GM23338 (cell line): ENCODE measurements around the gene NAT14. TPM values are rescaled to one million over a fixed set of nuclear protein-coding genes. Genes with fewer than 3 reads are reported as not detected.

Source experiments
- ATAC-seq: fragments of 200-7000 bp; cut with Tn5 transposase; 3 replicates; pipeline ENCODE4 v1.9.1; 2020
- DNase-seq: peaks from one replicate; pipeline ENCODE4 v3.0.0-alpha.2; 2015; ENCODE audit warnings: low spot score
- H2AFZ ChIP-seq: fragments of 200-600 bp; sonication (generic); 2 replicates; pipeline ENCODE4 v1.8.0; 2016; ENCODE audit warnings: antibody characterized with exemption, mild to moderate bottlenecking, moderate library complexity
- H3F3A ChIP-seq: fragments of 200-600 bp; sonication (generic); replicated peaks from 2 replicates; pipeline ENCODE4 v1.8.0; 2017; ENCODE audit warnings: antibody characterized with exemption, mixed run types, low read depth
- H3K27ac ChIP-seq: fragments of 200-600 bp; sonication (generic); 2 replicates; pipeline ENCODE4 v1.6.1; 2016; ENCODE audit warnings: low read depth
- H3K27me3 ChIP-seq: fragments of 200-600 bp; sonication (generic); 2 replicates; pipeline ENCODE4 v1.8.0; 2016; ENCODE audit warnings: mild to moderate bottlenecking, mixed run types, moderate library complexity; ENCODE audit not compliant: insufficient read depth
- H3K36me3 ChIP-seq: fragments of 200-600 bp; sonication (generic); 2 replicates; pipeline ENCODE4 v1.8.0; 2016; ENCODE audit warnings: mild to moderate bottlenecking; ENCODE audit not compliant: insufficient read depth
- H3K4me1 ChIP-seq: fragments of 200-600 bp; sonication (generic); 2 replicates; pipeline ENCODE4 v1.8.0; 2016; ENCODE audit warnings: mild to moderate bottlenecking, moderate library complexity; ENCODE audit not compliant: insufficient read depth
- H3K4me2 ChIP-seq: fragments of 200-600 bp; sonication (generic); 2 replicates; pipeline ENCODE4 v1.7.1; 2017; ENCODE audit warnings: mixed run types
- H3K4me3 ChIP-seq: fragments of 200-600 bp; sonication (generic); 2 replicates; pipeline ENCODE4 v1.6.1; 2016; ENCODE audit warnings: mixed run types
- H3K79me2 ChIP-seq: fragments of 200-600 bp; sonication (generic); replicated peaks from 2 replicates; pipeline ENCODE4 v1.8.0; 2017; ENCODE audit warnings: mild to moderate bottlenecking; ENCODE audit not compliant: insufficient read depth
- H3K9me2 ChIP-seq: fragments of 200-600 bp; sonication (generic); 2 replicates; pipeline ENCODE4 v1.8.0; 2017; ENCODE audit not compliant: insufficient read depth
- H4K20me1 ChIP-seq: fragments of 200-600 bp; sonication (generic); replicated peaks from 2 replicates; pipeline ENCODE4 v1.8.0; 2017; ENCODE audit warnings: mild to moderate bottlenecking; ENCODE audit not compliant: insufficient read depth
- H3K27ac Mint-ChIP-seq: 2 replicates; pipeline ENCODE4 v1.8.0; 2020; ENCODE audit warnings: inconsistent platforms, mild to moderate bottlenecking, moderate library complexity, mixed read lengths
- H3K27me3 Mint-ChIP-seq: 3 replicates; pipeline ENCODE4 v1.8.0; 2022; ENCODE audit warnings: low read depth, mild to moderate bottlenecking, moderate library complexity, mixed read lengths, inconsistent platforms; ENCODE audit not compliant: insufficient read depth, poor library complexity
- H3K36me3 Mint-ChIP-seq: 3 replicates; pipeline ENCODE4 v1.8.0; 2021; ENCODE audit warnings: low read depth, mild to moderate bottlenecking, inconsistent platforms, moderate library complexity, mixed read lengths
- H3K4me1 Mint-ChIP-seq: 3 replicates; pipeline ENCODE4 v1.8.0; 2020; ENCODE audit warnings: mild to moderate bottlenecking, inconsistent platforms, mixed read lengths
- H3K4me3 Mint-ChIP-seq: 3 replicates; pipeline ENCODE4 v1.8.0; 2021; ENCODE audit warnings: moderate library complexity, mild to moderate bottlenecking, inconsistent platforms, mixed read lengths
- H3K9me3 Mint-ChIP-seq: 3 replicates; pipeline ENCODE4 v1.8.0; 2020; ENCODE audit warnings: moderate library complexity, mild to moderate bottlenecking, inconsistent platforms, mixed read lengths
- CREB1 ChIP-seq: fragments of 250-450 bp; sonication (Bioruptor Pico); IDR thresholded peaks from 2 replicates; pipeline ENCODE4 v1.5.0; 2020; ENCODE audit warnings: low read depth, mild to moderate bottlenecking, moderate library complexity
- EZH2 ChIP-seq: fragments of 200-600 bp; sonication (generic); IDR thresholded peaks from one replicate; pipeline ENCODE4 v1.8.0; 2017; ENCODE audit warnings: antibody characterized with exemption, mild to moderate bottlenecking, low read depth; ENCODE audit not compliant: unreplicated experiment
- EZH2phosphoT487 ChIP-seq: fragments of 200-600 bp; sonication (generic); IDR thresholded peaks from one replicate; pipeline ENCODE4 v1.8.1; 2018; ENCODE audit warnings: antibody characterized with exemption; ENCODE audit not compliant: unreplicated experiment
- NANOG ChIP-seq: IDR thresholded peaks from 2 replicates; pipeline ENCODE4 v1.6.1; 2016; ENCODE audit warnings: antibody characterized with exemption, borderline replicate concordance
- POLR2AphosphoS5 ChIP-seq: IDR thresholded peaks from 2 replicates; pipeline ENCODE4 v1.6.1; 2016; ENCODE audit warnings: antibody characterized with exemption, low read depth
- STAT1 ChIP-seq: IDR thresholded peaks from one replicate; pipeline ENCODE4 v1.6.1; 2016; ENCODE audit warnings: antibody characterized with exemption; ENCODE audit not compliant: unreplicated experiment
- ZNF114 ChIP-seq: fragments of 250-450 bp; sonication (Bioruptor Pico); IDR thresholded peaks from 2 replicates; pipeline ENCODE4 v1.5.0; 2020; ENCODE audit warnings: mild to moderate bottlenecking, moderate library complexity
- polyA plus RNA-seq: library from polyadenylated mRNA; unstranded; fragments of >200 nt; fragmentation: Nextera tagmentation; extraction: Ambion mirVana; gene quantifications from 2 replicates; pipeline ENCODE4 v1.2.1, GENCODE V29; 2016
- total RNA-seq: library from RNA; depleted of rRNA; stranded (reverse); fragments of >200 nt; shearing (Covaris generic); gene quantifications from 2 replicates; pipeline ENCODE4 v1.2.3, GENCODE V29; 2014
- TF ChIP-seq, protein P1 (sequence below), 2 experiments: fragments of 200-600 bp in 1 of 2; sonication (generic) in 1 of 2; conservative IDR thresholded peaks; 2 replicates each; pipeline versions ENCODE4 v1.5.1 to v1.6.1; 2016 to 2017; ENCODE audit warnings: antibody characterized with exemption in 2 of 2, low read depth in 2 of 2, mild to moderate bottlenecking in 2 of 2, moderate library complexity in 1 of 2
- TF ChIP-seq, protein P2 (sequence below): IDR thresholded peaks from one replicate; pipeline ENCODE4 v1.6.1; 2018; ENCODE audit warnings: antibody characterized with exemption; ENCODE audit not compliant: unreplicated experiment
- TF ChIP-seq, protein P3 (sequence below): fragments of 250-450 bp; sonication (Bioruptor Pico); IDR thresholded peaks from 2 replicates; pipeline ENCODE4 v1.5.0; 2020; ENCODE audit warnings: mild to moderate bottlenecking, moderate library complexity
- TF ChIP-seq, protein P4 (sequence below): IDR thresholded peaks from 2 replicates; pipeline ENCODE4 v1.6.1; 2016; ENCODE audit warnings: antibody characterized with exemption

Gene NAT14
- total and polyA plus RNA-seq, 2 experiments from 2014 or later, result 27.8 to 39.6 TPM

DNA sequence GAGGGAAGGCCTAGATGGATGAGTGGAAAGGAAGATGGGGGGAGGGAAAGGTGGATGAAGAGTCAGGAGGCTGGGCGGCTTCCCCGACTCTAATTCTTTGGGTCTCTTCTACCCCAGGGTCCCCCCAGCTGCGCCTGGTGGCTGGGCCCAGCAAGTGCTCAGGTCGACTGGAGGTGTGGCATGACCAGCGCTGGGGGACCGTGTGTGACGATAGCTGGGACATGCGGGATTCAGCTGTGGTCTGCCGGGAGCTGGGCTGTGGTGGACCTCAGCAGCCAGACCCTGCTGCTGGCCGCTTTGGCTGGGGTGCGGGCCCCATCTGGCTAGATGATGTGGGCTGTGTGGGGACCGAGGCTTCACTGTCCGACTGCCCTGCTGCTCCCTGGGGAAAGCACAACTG lies 12.8 kb downstream of the NAT14 start:
- Mint-ChIP-seq H3K4me3 (no peak overlapping the region), H3K27ac (no peak overlapping the region), H3K9me3 (peaks cover 11% of the 10 kb centered on the region), H3K27me3 (peaks cover 18% of the 10 kb centered on the region), H3K36me3 (peaks cover 7% of the 10 kb centered on the region; the same call in 1 of the 3 replicates), H3K4me1 (peaks cover 13% of the 10 kb centered on the region)
- no peaks in the 10 kb centered on the region for H3K79me2 ChIP-seq
- no peak overlapping the region for H3K4me3 ChIP-seq
- H3F3A ChIP-seq, result no peaks in the 10 kb centered on the region
- H3K9me2 ChIP-seq, result no peaks in the 10 kb centered on the region
- H4K20me1 ChIP-seq, result no peaks in the 10 kb centered on the region
- DNase-seq, result no peak
- H3K27me3 ChIP-seq, result peaks cover 12% of the 10 kb centered on the region
- ATAC-seq, result no peak
- H2AFZ ChIP-seq, result no peak overlapping the region
- TF ChIP-seq STAT1 (no peak), EZH2 (no peak), ZNF114 (CRISPR knock-in tag) (no peak), EZH2phosphoT487 (no peak), POLR2AphosphoS5 (no peak), NANOG (no peak), CREB1 (CRISPR knock-in tag) (no peak)
- TF ChIP-seq, protein P1, sequence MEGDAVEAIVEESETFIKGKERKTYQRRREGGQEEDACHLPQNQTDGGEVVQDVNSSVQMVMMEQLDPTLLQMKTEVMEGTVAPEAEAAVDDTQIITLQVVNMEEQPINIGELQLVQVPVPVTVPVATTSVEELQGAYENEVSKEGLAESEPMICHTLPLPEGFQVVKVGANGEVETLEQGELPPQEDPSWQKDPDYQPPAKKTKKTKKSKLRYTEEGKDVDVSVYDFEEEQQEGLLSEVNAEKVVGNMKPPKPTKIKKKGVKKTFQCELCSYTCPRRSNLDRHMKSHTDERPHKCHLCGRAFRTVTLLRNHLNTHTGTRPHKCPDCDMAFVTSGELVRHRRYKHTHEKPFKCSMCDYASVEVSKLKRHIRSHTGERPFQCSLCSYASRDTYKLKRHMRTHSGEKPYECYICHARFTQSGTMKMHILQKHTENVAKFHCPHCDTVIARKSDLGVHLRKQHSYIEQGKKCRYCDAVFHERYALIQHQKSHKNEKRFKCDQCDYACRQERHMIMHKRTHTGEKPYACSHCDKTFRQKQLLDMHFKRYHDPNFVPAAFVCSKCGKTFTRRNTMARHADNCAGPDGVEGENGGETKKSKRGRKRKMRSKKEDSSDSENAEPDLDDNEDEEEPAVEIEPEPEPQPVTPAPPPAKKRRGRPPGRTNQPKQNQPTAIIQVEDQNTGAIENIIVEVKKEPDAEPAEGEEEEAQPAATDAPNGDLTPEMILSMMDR (conservative IDR thresholded peaks at IDR 0.05; ENCODE audit: low read depth in 2 of 2), result no peak
- TF ChIP-seq, protein P2, sequence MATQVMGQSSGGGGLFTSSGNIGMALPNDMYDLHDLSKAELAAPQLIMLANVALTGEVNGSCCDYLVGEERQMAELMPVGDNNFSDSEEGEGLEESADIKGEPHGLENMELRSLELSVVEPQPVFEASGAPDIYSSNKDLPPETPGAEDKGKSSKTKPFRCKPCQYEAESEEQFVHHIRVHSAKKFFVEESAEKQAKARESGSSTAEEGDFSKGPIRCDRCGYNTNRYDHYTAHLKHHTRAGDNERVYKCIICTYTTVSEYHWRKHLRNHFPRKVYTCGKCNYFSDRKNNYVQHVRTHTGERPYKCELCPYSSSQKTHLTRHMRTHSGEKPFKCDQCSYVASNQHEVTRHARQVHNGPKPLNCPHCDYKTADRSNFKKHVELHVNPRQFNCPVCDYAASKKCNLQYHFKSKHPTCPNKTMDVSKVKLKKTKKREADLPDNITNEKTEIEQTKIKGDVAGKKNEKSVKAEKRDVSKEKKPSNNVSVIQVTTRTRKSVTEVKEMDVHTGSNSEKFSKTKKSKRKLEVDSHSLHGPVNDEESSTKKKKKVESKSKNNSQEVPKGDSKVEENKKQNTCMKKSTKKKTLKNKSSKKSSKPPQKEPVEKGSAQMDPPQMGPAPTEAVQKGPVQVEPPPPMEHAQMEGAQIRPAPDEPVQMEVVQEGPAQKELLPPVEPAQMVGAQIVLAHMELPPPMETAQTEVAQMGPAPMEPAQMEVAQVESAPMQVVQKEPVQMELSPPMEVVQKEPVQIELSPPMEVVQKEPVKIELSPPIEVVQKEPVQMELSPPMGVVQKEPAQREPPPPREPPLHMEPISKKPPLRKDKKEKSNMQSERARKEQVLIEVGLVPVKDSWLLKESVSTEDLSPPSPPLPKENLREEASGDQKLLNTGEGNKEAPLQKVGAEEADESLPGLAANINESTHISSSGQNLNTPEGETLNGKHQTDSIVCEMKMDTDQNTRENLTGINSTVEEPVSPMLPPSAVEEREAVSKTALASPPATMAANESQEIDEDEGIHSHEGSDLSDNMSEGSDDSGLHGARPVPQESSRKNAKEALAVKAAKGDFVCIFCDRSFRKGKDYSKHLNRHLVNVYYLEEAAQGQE, result no peak
- TF ChIP-seq, protein P3, sequence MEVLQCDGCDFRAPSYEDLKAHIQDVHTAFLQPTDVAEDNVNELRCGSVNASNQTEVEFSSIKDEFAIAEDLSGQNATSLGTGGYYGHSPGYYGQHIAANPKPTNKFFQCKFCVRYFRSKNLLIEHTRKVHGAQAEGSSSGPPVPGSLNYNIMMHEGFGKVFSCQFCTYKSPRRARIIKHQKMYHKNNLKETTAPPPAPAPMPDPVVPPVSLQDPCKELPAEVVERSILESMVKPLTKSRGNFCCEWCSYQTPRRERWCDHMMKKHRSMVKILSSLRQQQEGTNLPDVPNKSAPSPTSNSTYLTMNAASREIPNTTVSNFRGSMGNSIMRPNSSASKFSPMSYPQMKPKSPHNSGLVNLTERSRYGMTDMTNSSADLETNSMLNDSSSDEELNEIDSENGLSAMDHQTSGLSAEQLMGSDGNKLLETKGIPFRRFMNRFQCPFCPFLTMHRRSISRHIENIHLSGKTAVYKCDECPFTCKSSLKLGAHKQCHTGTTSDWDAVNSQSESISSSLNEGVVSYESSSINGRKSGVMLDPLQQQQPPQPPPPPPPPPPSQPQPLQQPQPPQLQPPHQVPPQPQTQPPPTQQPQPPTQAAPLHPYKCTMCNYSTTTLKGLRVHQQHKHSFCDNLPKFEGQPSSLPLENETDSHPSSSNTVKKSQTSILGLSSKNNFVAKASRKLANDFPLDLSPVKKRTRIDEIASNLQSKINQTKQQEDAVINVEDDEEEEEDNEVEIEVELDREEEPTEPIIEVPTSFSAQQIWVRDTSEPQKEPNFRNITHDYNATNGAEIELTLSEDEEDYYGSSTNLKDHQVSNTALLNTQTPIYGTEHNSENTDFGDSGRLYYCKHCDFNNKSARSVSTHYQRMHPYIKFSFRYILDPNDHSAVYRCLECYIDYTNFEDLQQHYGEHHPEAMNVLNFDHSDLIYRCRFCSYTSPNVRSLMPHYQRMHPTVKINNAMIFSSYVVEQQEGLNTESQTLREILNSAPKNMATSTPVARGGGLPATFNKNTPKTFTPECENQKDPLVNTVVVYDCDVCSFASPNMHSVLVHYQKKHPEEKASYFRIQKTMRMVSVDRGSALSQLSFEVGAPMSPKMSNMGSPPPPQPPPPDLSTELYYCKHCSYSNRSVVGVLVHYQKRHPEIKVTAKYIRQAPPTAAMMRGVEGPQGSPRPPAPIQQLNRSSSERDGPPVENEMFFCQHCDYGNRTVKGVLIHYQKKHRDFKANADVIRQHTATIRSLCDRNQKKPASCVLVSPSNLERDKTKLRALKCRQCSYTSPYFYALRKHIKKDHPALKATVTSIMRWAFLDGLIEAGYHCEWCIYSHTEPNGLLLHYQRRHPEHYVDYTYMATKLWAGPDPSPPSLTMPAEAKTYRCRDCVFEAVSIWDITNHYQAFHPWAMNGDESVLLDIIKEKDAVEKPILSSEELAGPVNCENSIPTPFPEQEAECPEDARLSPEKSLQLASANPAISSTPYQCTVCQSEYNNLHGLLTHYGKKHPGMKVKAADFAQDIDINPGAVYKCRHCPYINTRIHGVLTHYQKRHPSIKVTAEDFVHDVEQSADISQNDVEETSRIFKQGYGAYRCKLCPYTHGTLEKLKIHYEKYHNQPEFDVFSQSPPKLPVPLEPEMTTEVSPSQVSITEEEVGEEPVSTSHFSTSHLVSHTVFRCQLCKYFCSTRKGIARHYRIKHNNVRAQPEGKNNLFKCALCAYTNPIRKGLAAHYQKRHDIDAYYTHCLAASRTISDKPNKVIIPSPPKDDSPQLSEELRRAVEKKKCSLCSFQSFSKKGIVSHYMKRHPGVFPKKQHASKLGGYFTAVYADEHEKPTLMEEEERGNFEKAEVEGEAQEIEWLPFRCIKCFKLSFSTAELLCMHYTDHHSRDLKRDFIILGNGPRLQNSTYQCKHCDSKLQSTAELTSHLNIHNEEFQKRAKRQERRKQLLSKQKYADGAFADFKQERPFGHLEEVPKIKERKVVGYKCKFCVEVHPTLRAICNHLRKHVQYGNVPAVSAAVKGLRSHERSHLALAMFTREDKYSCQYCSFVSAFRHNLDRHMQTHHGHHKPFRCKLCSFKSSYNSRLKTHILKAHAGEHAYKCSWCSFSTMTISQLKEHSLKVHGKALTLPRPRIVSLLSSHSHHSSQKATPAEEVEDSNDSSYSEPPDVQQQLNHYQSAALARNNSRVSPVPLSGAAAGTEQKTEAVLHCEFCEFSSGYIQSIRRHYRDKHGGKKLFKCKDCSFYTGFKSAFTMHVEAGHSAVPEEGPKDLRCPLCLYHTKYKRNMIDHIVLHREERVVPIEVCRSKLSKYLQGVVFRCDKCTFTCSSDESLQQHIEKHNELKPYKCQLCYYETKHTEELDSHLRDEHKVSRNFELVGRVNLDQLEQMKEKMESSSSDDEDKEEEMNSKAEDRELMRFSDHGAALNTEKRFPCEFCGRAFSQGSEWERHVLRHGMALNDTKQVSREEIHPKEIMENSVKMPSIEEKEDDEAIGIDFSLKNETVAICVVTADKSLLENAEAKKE (CRISPR knock-in tag), result no peak
- TF ChIP-seq, protein P4, sequence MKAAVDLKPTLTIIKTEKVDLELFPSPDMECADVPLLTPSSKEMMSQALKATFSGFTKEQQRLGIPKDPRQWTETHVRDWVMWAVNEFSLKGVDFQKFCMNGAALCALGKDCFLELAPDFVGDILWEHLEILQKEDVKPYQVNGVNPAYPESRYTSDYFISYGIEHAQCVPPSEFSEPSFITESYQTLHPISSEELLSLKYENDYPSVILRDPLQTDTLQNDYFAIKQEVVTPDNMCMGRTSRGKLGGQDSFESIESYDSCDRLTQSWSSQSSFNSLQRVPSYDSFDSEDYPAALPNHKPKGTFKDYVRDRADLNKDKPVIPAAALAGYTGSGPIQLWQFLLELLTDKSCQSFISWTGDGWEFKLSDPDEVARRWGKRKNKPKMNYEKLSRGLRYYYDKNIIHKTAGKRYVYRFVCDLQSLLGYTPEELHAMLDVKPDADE, result no peak
- H3K4me1 ChIP-seq, result peaks cover 9% of the 10 kb centered on the region; the same call in 1 of the 2 replicates
- H3K27ac ChIP-seq, result no peak overlapping the region
- H3K36me3 ChIP-seq, result no peaks in the 10 kb centered on the region
- H3K4me2 ChIP-seq, result no peak overlapping the region
